Neutrophil (primary cell): Measurements from ENCODE around the gene RNU4-1.

Source experiments
- H3K27ac ChIP-seq: fragments of 200-600 bp; sonication (generic); 2 replicates; pipeline ENCODE4 v1.5.1; 2016; ENCODE audit warnings: mild to moderate bottlenecking, moderate library complexity
- H3K27me3 ChIP-seq: fragments of 200-600 bp; sonication (generic); 2 replicates; pipeline ENCODE4 v1.6.0; 2016; ENCODE audit warnings: mild to moderate bottlenecking
- H3K36me3 ChIP-seq: fragments of 200-600 bp; sonication (generic); 2 replicates; pipeline ENCODE4 v1.5.1; 2017
- H3K4me1 ChIP-seq, 2 experiments: fragments of 200-600 bp in 1 of 2; sonication (generic) in 1 of 2; 1 replicate in 1 of 2; 2 replicates in 1 of 2; pipeline versions ENCODE4 v1.5.1 to v1.6.1; 2013 to 2016; ENCODE audit warnings: low read depth in 1 of 2, low read length in 1 of 2, mild to moderate bottlenecking in 1 of 2, moderate library complexity in 1 of 2; ENCODE audit not compliant: control insufficient read depth in 1 of 2, insufficient read depth in 1 of 2
- H3K4me3 ChIP-seq, 2 experiments: fragments of 200-600 bp in 1 of 2; sonication (generic) in 1 of 2; 1 replicate in 1 of 2; 2 replicates in 1 of 2; pipeline ENCODE4 v1.5.1; 2013 to 2016; ENCODE audit warnings: low read depth in 1 of 2, low read length in 1 of 2, mild to moderate bottlenecking in 1 of 2, moderate library complexity in 1 of 2
- H3K9me3 ChIP-seq: fragments of 200-600 bp; sonication (generic); 2 replicates; pipeline ENCODE4 v1.5.1; 2016
- CTCF ChIP-seq: fragments of 200-600 bp; sonication (generic); IDR thresholded peaks from 2 replicates; pipeline ENCODE4 v1.5.1; 2016; ENCODE audit warnings: antibody characterized with exemption

RNU4-1 gene

GRCh38 chr12:120262852-120263747 is 29.9 kb downstream of the RNU4-1 start:
- Histone ChIP-seq H3K36me3 (peaks cover 25% of the 10 kb centered on the region), H3K4me3 (peak overlapping the region; percentile 86 to 93), H3K9me3 (no peaks in the 10 kb centered on the region), H3K27me3 (no peaks in the 10 kb centered on the region), H3K27ac (peak overlapping the region; percentile 99), H3K4me1 (peaks cover 72 to 74% of the 10 kb centered on the region in 2 experiments)
- TF ChIP-seq CTCF, result no peak

- no peaks in the 10 kb centered on the region for H3K27me3 ChIP-seq
- TF ChIP-seq CTCF, result no peak
- peaks cover 25% of the 10 kb centered on the region for H3K36me3 ChIP-seq
- peak overlapping the region; percentile 86 to 93 for H3K4me3 ChIP-seq
- peaks cover 80 to 83% of the 10 kb centered on the region in 2 experiments for H3K4me1 ChIP-seq
- no peaks in the 10 kb centered on the region for H3K9me3 ChIP-seq
- H3K27ac ChIP-seq, result peak overlapping the region; percentile 99
Observed at GRCh38 chr12:120261951-120262851, 30.8 kb downstream of the RNU4-1 start.

- no peaks in the 10 kb centered on the region for H3K9me3 ChIP-seq
- H3K4me3 ChIP-seq, result peak overlapping the region; percentile 25 to 86
- H3K36me3 ChIP-seq, result peaks cover 31% of the 10 kb centered on the region
- no peaks in the 10 kb centered on the region for H3K27me3 ChIP-seq
- H3K4me1 ChIP-seq, result peaks cover 89 to 93% of the 10 kb centered on the region in 2 experiments
- no peak for TF ChIP-seq CTCF
- peak overlapping the region; percentile 99 for H3K27ac ChIP-seq
Observed at GRCh38 chr12:120260607-120261006, 32.4 kb downstream of the RNU4-1 start.

- Histone ChIP-seq H3K27ac (peak overlapping the region; percentile 99), H3K4me3 (peak overlapping the region; percentile 34 to 86), H3K27me3 (no peaks in the 10 kb centered on the region), H3K4me1 (peaks cover 98% of the 10 kb centered on the region in 2 experiments), H3K36me3 (peaks cover 41% of the 10 kb centered on the region), H3K9me3 (no peaks in the 10 kb centered on the region)
- no peak for TF ChIP-seq CTCF
Observed at GRCh38 chr12:120259418-120260202, 33.4 kb downstream of the RNU4-1 start.

GRCh38 chr12:120258323-120258896 is 34.6 kb downstream of the RNU4-1 start:
- TF ChIP-seq CTCF, result no peak
- Histone ChIP-seq H3K36me3 (peaks cover 43% of the 10 kb centered on the region), H3K4me3 (peak overlapping the region in 1 of 2 experiments; percentile 86), H3K27me3 (no peaks in the 10 kb centered on the region), H3K27ac (peak overlapping the region; percentile 99), H3K9me3 (no peaks in the 10 kb centered on the region), H3K4me1 (peaks cover 98% of the 10 kb centered on the region in 2 experiments)
